ENCODE measurements around the gene KREMEN2.

KREMEN2 gene

GRCh38 chr16:2988590-2989099 lies 24.6 kb downstream of the KREMEN2 start:
- no peak for TF ChIP-seq CTCF (conservative IDR thresholded peaks at IDR 0.05)
- no peak overlapping the region for H3K27ac ChIP-seq

GRCh38 chr16:2990891-2991290 lies 26.8 kb downstream of the KREMEN2 start:
- H3K27ac ChIP-seq: no peak overlapping the region
- TF ChIP-seq CTCF (conservative IDR thresholded peaks at IDR 0.05): no peak

GRCh38 chr16:2991566-2992261 lies 27.6 kb downstream of the KREMEN2 start:
- H3K27ac ChIP-seq: no peak overlapping the region
- no peak for TF ChIP-seq CTCF (conservative IDR thresholded peaks at IDR 0.05)

GRCh38 chr16:2992383-2993081 lies 28.5 kb downstream of the KREMEN2 start:
- no peak overlapping the region for H3K27ac ChIP-seq
- no peak for TF ChIP-seq CTCF (conservative IDR thresholded peaks at IDR 0.05)

GRCh38 chr16:2996298-2996697 lies 32.2 kb downstream of the KREMEN2 start:
- H3K27ac ChIP-seq: no peak overlapping the region
- no peak for TF ChIP-seq CTCF (conservative IDR thresholded peaks at IDR 0.05)

GRCh38 chr16:2999929-3000328 lies 35.9 kb downstream of the KREMEN2 start:
- no peak for TF ChIP-seq CTCF (conservative IDR thresholded peaks at IDR 0.05)
- H3K27ac ChIP-seq: no peak overlapping the region

- no peak overlapping the region for H3K27ac ChIP-seq
- no peak for TF ChIP-seq CTCF (conservative IDR thresholded peaks at IDR 0.05)
These were observed 36.5 kb downstream of the KREMEN2 start for GRCh38 chr16:3000540-3000939.
